GM21825 (cell line): ENCODE data around the gene DPYD.

ENCODE experiments used
- ATAC-seq: cut with Tn5 transposase; IDR thresholded peaks from one replicate; pipeline ENCODE4 v1.9.1; 2021; ENCODE audit warnings: mild to moderate bottlenecking, moderate library complexity; ENCODE audit not compliant: unreplicated experiment

The DPYD gene

GRCh38 chr1:97726386-97726785 lies 194.4 kb downstream of the DPYD start:
- no peak for ATAC-seq

- no peak for ATAC-seq
These were observed 199.6 kb downstream of the DPYD start for GRCh38 chr1:97721221-97721620.

GRCh38 chr1:97712980-97713379 lies 207.9 kb downstream of the DPYD start:
- ATAC-seq, result no peak

DNA sequence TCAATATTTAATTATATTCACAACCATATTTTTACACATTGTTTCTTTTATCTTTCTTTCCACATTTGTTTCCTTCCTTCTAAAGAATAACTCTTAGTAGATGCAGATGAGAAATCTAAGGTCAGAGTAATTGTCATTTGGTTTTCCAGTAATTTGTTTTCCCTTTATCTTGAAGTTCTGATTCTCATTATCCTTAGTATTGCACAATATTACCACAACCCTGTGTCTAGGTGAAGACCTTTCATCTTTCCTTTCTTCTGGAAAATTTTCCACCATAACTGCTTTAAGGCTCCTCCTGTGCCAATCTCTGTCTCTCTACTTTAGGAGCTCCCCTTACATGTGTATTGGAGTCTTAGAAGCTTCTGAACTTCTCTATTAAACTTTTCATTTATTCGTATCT lies 209.0 kb downstream of the DPYD start:
- no peak for ATAC-seq

GRCh38 chr1:97693601-97694000 lies 227.2 kb downstream of the DPYD start:
- ATAC-seq, result no peak

GRCh38 chr1:97691325-97691724 lies 229.5 kb downstream of the DPYD start:
- no peak for ATAC-seq

DNA sequence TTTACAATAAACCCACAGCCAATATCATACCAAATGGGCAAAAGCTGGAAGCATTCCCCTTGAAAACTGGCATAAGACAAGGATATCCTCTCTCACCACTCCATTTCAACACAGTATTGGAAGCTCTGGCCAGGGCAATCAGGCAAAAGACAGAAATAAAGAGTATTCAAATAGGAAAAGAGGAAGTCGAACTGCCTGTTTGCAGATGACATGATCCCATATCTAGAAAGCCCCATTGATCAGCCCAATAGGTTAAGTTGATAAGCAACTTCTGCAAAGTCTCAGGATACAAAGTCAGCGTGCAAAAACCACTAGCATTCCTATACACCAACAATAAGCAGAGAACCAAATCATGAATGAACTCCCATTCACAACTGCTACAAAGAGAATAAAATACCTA lies 235.5 kb downstream of the DPYD start:
- ATAC-seq, result no peak

- ATAC-seq, result no peak
These were observed 239.9 kb downstream of the DPYD start for GRCh38 chr1:97680894-97681293.

GRCh38 chr1:97680470-97680869 lies 240.4 kb downstream of the DPYD start:
- no peak for ATAC-seq

DNA sequence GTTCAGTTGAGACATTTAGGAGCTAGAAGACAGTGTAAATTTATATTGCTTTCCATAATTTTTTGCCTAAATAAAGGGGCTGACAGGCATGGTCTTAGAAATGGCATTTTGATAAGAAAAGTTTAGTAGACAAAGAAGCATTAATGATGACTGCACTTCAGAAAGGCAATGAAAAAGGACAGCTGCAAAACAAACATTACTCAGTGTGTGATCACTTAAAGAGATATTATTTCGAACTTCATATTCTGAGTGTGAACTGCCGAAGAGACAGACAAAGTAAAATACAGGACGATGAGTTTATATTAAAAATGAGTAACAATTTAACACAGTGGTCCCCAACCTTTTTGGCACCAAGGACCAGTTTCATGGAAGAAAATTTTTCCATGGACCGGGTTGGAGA lies 243.1 kb downstream of the DPYD start:
- no peak for ATAC-seq

- ATAC-seq, result no peak
These were observed 246.3 kb downstream of the DPYD start for GRCh38 chr1:97674517-97674916.

DNA sequence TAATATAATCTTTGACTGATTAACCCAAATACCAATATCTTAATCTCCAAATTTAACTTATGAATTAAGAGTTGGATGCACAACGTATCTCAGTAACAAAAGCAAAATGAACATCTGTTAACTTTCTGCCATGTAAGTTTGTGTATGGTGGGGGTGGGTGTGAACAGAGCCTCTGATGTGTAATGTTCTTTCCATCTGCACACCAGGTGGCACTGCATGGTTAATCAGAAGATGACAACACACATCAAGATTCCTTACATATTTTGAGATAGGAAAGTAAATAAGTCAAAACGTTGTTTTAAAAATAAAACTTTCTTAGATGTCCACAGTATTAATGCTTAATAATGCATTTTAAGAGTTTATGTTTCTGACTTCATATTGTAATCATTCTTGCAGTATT lies 251.9 kb downstream of the DPYD start:
- ATAC-seq, result no peak

DNA sequence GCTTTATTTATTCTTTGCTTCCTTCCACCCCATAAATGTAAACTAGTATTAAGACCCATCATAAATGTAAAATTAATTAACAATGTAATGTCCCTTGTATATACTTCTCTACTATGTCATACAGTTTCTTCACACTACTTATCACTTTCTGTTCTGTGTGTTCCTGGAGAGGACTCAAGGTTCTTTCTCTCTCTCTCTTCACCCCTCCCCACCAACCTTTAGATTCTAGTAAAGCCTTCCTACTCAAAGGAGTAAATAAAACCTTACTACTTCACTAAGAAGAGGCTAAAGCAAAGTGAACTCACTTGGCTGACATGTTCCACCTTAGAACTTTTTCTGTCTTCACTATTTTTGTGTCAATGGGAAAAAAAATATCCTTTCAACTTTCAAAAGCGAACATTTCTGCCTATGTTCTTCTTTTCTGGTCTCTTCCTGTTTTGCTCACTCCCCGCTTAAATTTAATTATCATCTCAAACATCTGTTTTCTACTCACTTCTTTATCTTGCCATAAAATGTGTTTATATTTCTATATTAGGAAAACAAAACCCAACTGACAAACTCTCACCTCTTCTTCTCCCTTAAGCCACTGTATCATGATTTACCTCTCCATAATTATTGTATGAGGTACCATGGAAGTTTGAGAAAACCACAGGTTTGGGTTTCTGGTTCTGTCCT lies 260.3 kb downstream of the DPYD start:
- ATAC-seq, result no peak

DNA sequence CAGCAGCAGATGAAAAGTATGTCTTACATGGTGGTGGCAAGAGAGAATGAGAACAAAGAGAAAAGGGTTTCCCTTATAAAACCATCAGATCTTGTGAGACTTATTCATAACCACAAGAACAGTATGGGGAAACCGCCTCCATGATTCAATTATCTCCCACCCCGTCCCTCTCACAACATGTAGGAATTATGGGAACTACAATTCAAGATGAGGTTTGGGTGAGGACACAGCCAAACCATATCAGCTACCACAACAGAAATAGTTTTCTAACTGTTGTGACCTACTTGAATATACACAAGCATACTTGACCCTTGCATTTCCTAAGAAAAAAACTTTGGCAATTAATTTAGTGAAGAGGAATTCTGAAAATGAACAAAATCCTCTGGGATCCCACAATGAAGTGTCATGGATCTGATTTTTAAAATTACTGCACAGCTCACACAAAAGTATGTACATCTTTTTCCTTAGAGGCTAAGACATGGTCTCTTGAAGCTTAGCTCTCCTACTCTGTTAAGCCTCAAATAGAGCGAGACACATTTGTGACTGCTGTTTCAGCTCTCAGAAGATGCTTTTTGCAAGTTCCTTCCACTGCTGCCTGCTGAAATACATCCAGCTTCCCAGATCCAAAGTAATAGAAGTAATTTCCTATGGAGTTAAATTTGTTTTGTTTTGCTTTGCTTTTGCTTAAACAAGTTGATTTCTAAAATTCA lies 265.8 kb downstream of the DPYD start:
- no peak for ATAC-seq

GRCh38 chr1:97651250-97651649 lies 269.6 kb downstream of the DPYD start:
- no peak for ATAC-seq

GRCh38 chr1:97649591-97649990 lies 271.2 kb downstream of the DPYD start:
- ATAC-seq, result no peak

DNA sequence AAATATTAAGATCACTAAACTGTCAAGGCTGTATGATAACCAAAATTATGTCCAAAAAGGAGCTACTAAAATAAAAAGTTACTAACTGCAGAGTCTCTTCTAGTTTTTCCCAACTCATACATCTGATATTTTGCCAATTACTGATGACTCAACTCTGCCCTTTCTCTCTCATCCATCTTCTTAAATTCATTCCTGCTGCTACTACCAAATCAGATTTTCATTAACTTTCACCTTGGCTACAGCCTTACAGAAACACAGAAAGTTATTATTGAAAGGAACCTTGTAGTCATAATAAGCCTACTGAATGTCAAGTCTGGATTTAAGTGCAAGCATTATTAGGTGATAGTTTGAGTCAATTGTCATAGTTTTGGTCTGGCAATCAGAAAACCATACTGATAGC lies 273.1 kb downstream of the DPYD start:
- no peak for ATAC-seq

DNA sequence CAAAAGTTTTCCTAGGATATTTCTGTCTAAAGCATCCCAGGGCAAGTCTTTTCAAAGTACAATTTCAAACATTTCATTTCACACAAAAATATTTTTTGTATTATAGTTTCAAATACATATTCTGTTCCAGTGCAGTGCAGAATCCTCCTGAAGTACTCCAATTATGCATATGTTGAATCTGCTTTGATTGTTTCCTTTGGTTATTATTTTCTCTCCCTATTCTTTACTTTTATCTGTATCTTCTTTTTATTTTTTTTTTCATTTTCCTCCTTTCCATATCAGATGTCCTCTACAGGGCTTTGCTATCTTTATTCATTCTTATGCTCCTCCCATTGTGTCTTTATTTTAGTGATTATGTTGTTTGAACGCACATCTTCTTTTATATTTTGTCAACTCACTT lies 274.8 kb downstream of the DPYD start:
- ATAC-seq, result no peak

DNA sequence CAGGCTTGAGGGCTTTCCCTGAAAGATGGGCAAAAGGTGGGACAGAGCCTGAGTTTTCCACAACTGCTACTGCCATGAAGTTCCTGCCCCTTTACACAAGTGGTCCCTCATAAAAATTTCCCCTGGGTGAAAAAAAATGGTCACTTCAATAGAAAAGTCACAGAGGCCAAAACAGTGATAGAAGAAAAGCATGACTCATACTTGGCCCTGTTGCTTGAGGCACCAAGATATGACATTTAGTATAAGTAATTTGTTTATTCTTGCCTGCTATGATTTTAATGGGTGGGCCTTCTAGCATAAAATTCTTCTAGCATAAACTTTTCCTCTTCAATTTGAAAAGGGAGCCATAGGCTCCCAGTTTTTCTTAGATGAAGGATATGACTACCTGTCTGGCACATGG lies 280.2 kb downstream of the DPYD start:
- ATAC-seq, result no peak

- ATAC-seq, result no peak
These were observed 283.9 kb downstream of the DPYD start for GRCh38 chr1:97636941-97637340.

GRCh38 chr1:97634758-97635157 lies 286.1 kb downstream of the DPYD start:
- ATAC-seq, result no peak

DNA sequence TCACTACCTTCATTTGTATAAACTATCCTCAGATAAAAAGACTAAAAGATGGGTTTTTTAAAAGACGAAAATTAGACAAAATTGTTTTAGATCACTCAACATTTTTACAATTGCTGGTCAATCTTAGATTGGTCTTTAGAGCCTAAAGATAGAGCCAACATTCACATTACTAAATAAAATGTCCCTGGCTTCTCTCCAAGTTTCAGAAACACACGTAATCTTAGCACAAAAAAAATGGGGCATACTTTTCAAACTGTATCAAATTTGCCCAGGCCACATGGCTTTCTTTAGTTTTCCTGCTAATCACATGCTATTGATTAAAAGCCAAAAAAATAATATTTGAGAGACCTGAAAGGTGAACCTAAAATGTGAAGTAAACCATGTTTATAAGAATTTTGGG lies 288.1 kb downstream of the DPYD start:
- ATAC-seq, result no peak

- no peak for ATAC-seq
These were observed 288.8 kb downstream of the DPYD start for GRCh38 chr1:97632075-97632474.
